GM18505 (cell line): Measurements from ENCODE around the gene PFAS.
"Not testable (repeated sequence)": the region's sequence is repeated elsewhere in the genome, so short reads cannot be mapped to it uniquely, and the experiment has no call there.

ENCODE experiments used
- ATAC-seq: cut with Tn5 transposase; IDR thresholded peaks from one replicate; pipeline ENCODE4 v1.9.1; 2021; ENCODE audit not compliant: unreplicated experiment
- POLR2A ChIP-seq: IDR thresholded peaks from 4 replicates; pipeline ENCODE4 v1.6.1; 2011; ENCODE audit warnings: borderline replicate concordance; ENCODE audit not compliant: insufficient read depth, insufficient read length; ENCODE audit errors: extremely low read depth

PFAS gene, protein sequence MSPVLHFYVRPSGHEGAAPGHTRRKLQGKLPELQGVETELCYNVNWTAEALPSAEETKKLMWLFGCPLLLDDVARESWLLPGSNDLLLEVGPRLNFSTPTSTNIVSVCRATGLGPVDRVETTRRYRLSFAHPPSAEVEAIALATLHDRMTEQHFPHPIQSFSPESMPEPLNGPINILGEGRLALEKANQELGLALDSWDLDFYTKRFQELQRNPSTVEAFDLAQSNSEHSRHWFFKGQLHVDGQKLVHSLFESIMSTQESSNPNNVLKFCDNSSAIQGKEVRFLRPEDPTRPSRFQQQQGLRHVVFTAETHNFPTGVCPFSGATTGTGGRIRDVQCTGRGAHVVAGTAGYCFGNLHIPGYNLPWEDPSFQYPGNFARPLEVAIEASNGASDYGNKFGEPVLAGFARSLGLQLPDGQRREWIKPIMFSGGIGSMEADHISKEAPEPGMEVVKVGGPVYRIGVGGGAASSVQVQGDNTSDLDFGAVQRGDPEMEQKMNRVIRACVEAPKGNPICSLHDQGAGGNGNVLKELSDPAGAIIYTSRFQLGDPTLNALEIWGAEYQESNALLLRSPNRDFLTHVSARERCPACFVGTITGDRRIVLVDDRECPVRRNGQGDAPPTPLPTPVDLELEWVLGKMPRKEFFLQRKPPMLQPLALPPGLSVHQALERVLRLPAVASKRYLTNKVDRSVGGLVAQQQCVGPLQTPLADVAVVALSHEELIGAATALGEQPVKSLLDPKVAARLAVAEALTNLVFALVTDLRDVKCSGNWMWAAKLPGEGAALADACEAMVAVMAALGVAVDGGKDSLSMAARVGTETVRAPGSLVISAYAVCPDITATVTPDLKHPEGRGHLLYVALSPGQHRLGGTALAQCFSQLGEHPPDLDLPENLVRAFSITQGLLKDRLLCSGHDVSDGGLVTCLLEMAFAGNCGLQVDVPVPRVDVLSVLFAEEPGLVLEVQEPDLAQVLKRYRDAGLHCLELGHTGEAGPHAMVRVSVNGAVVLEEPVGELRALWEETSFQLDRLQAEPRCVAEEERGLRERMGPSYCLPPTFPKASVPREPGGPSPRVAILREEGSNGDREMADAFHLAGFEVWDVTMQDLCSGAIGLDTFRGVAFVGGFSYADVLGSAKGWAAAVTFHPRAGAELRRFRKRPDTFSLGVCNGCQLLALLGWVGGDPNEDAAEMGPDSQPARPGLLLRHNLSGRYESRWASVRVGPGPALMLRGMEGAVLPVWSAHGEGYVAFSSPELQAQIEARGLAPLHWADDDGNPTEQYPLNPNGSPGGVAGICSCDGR (N-terminal part only)

GRCh38 chr17:8248751-8249607 lies at the start of gene PFAS:
Gene PFAS, plus strand, starts transcription at chr17:8249289. Its CDS starts 4,649 bp downstream, at chr17:8253938.
- peak; percentile 58 for ATAC-seq
- TF ChIP-seq POLR2A: peak; percentile 79

DNA sequence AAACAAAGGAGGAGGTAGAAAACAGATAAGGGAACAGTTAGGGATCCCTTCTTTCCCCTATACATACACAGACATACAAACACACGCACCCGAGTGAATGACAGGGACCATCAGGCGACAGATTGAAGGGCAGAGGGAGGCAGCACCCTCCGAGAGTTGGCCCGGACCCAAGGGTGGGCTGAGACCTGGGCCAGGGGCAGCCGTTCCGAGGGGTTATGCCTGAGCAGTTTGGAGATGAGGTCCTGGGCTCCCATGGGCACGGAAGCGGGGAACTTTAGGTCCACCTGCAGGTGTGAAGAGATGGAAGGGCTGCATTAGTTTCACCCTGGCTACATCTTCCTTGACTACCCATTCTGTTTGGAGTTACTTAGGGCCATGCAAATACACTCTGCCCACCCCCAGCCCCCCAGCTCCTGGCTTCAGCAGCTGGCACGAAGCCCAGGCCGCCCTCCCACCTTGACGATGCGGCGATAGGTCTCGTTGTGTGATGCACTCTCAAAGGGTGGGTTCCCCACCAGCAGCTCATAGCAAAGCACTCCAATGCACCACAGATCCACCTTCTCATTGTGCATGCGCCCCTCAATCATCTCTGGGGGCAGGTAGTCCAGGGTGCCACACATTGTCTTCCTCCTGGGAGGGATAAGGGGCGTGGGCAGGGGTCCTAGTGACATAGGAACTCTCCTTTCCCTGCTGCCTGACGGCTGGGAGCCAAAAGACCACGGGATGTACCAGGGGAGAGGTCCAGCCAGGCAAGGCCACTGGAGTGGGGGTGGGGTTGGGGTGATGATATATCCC lies 44.1 kb upstream of the PFAS start:
- no peak for TF ChIP-seq POLR2A
- no peak for ATAC-seq

- no peak for ATAC-seq
- TF ChIP-seq POLR2A: no peak
Observed at GRCh38 chr17:8206536-8206935, 42.6 kb upstream of the PFAS start.

DNA sequence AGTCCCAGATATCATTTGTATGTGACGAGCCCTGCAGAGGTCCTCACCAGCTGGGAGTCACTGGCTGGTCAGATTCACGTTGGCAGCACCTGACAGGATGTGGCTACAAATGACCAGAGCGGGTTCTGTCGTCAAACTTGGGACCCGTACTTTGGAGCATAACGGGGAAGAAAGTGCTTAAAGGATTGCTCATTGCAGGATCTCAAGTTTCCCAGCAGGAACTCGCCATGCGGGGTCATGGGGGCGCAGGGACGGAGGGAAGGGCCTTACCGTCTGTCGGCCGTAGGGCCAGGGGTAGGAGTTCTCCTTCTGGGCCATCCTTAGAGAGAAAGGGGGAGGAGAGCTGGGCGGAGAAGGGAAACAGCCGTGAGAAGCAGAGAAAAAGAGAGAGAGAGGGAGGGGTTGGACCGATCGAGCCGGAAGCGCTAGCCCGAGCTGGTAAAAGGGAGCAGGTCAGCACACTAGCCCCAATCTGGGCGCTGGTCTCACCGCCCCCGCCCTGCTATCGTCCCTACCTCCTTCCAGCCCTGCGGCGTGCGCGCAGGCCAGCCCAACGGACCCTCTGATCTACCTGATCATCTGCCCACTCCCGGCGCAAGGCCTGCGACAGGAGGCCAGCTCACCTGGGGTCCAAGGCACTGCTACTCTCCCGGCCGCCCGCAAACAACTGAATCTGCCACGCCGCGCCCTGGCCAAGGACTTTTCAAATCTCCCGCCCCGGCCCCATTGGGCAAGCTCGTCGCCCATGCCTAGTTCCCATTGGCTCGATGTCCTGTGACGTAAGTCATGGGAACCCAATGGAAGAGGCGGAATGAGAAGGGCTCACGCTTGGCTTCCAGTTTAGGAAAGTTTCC lies 39.0 kb upstream of the PFAS start, which contains the start of gene AURKB:
TSS of gene AURKB (minus strand) at position 669 of the 854 bp plus-strand sequence. CDS start at position 318, 351 bp downstream.
- peak; percentile 76 for ATAC-seq
- peak; percentile 91 for TF ChIP-seq POLR2A

GRCh38 chr17:8210761-8211458 lies 38.2 kb upstream of the PFAS start:
- ATAC-seq: no peak
- TF ChIP-seq POLR2A: no peak

- ATAC-seq: no peak
- no peak for TF ChIP-seq POLR2A
Observed at GRCh38 chr17:8212312-8213180, 36.5 kb upstream of the PFAS start.

GRCh38 chr17:8214000-8214399 lies 35.1 kb upstream of the PFAS start:
- ATAC-seq: not testable (repeated sequence)

DNA sequence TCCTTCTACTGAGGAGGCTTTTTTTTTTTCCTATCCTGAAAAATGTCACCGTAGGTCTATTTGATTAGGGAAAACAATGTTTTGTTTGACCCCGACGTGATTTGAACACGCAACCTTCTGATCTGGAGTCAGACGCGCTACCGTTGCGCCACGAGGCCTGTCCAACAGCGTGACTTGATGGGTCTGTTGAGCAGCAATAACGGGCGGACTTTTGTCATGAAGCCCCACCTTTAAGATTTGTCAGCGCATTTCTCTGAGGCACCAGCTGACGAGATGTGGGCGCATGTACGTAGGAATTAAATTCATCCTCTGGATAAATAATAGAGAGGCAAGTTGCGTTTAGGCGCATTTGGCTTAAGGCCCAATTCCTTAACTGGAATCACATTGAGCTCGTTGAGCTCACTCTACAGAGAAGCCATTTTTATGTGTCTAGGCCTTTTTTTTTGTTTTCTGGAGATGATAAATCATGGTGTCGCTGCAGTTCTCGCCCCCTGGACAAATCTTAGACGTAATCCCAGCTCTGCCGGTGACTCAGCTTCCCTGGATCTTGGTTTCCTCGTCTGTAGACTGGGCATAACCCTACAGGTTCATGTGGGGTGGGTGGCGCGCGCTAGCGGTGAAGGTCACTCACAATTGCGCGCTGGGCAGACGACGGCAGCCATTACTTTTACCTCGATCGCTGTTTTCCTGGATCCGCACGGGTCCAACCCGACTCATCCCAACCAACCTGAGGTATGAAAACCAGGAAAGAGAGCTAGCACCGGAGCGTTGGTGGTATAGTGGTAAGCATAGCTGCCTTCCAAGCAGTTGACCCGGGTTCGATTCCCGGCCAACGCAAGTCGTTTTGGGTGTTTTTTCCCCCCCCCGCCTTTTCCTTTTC lies 28.1 kb upstream of the PFAS start:
- ATAC-seq: no peak
- TF ChIP-seq POLR2A: no peak
